ENCODE data around the gene MYZAP. TPM values are rescaled to one million over a fixed set of nuclear protein-coding genes. Genes with fewer than 3 reads are reported as not detected.
A peak's percentile ranks its signal among the peaks of the same experiment; 100 is the strongest.

The MYZAP gene
- total RNA-seq, 1 experiment from 2014 or later, result 0.63 TPM

DNA sequence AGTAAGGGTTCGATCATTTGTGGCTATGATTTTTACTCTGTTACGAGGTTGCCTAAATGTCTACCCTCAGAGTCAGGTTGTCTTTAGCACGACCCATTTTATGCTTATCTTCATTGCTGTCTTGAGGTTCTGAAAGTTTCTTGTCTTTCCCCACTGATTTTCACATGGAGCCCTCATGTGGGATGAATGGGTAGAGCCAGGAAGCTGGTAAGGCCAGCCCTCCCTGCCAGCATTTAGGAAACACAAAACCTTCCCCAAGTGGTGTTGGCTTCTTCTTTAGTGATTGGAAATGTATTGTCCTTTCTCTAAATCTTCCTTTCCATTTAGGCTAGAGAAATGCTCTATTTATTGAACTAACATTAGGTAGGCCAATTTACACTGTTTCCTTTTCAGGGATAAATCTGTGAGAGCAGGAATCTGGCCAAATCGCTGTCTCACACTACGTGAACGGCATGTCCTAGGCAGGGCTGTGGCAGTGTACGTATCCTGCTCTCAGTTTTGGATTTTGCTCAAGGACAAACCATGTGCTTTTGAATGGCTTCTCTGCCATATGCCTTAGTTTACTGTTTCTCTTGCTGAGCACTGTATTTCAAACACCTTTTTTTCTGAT, 43.7 kb downstream of the MYZAP start:
- Histone ChIP-seq H2BK15ac (ENCODE audit: low read depth, low read length) (no peak overlapping the region), H3K79me1 (ENCODE audit: insufficient read depth, low read depth, low read length, poor library complexity, severe bottlenecking) (no peaks in the 10 kb centered on the region), H3K18ac (ENCODE audit: insufficient read length, low read depth, low read length) (no peak overlapping the region), H3K56ac (ENCODE audit: insufficient read length, low read depth, low read length) (no peak overlapping the region), H4K8ac (replicated peaks; ENCODE audit: insufficient read length, low read depth, low read length) (no peak overlapping the region), H3T11ph (ENCODE audit: low read length) (no peak overlapping the region), H3K4me2 (ENCODE audit: insufficient read depth, insufficient read length, low read length) (no peak overlapping the region), H3K4me1 (ENCODE audit: insufficient read depth, low read length) (no peaks in the 10 kb centered on the region), H3K9me3 (ENCODE audit: control insufficient read depth, low read depth, low read length) (no peaks in the 10 kb centered on the region), H2BK120ac (ENCODE audit: low read depth, low read length, poor library complexity, severe bottlenecking) (no peak overlapping the region), H3K4ac (ENCODE audit: low read depth, low read length) (no peak overlapping the region), H2AK5ac (ENCODE audit: insufficient read length, low read length) (no peak overlapping the region), H3K79me2 (ENCODE audit: insufficient read depth, low read length) (no peaks in the 10 kb centered on the region), H4K5ac (ENCODE audit: insufficient read length, low read depth, low read length) (no peak overlapping the region), H2BK12ac (ENCODE audit: insufficient read length, low read depth, low read length) (no peak overlapping the region), H3K23me2 (ENCODE audit: insufficient read length, low read depth, low read length, poor library complexity, severe bottlenecking) (no peaks in the 10 kb centered on the region), H2BK20ac (ENCODE audit: low read depth, low read length, poor library complexity, severe bottlenecking) (no peak overlapping the region), H2AFZ (ENCODE audit: low read length) (no peak overlapping the region), H3K27ac (ENCODE audit: insufficient read length, low read depth, low read length) (no peak overlapping the region), H4K91ac (ENCODE audit: insufficient read length, low read depth, low read length) (no peak overlapping the region), H3K27me3 (ENCODE audit: insufficient read depth, low read length) (no peaks in the 10 kb centered on the region), H2BK5ac (ENCODE audit: insufficient read length, low read length) (no peak overlapping the region), H4K20me1 (ENCODE audit: control insufficient read depth, insufficient read depth, insufficient read length) (no peaks in the 10 kb centered on the region), H3K14ac (ENCODE audit: insufficient read depth, low read length) (no peak overlapping the region), H3K23ac (ENCODE audit: insufficient read length, low read depth, low read length) (no peak overlapping the region), H3K9ac (ENCODE audit: extremely low read depth, insufficient read length, low read length) (no peak overlapping the region)
- no CpG with 5 or more reads among the region's 7 CpGs for WGBS (ENCODE audit: extremely low coverage, insufficient read length, low lambda C conversion rate)
- Mint-ChIP-seq H3K9me3 (no peaks in the 10 kb centered on the region), H3K27me3 (ENCODE audit: low read depth) (peaks cover 13% of the 10 kb centered on the region), H3K36me3 (ENCODE audit: insufficient read depth in 1 of 3, low read depth in 3 of 3) (no peaks in the 10 kb centered on the region), H3K27ac (no peak overlapping the region), H3K4me3 (no peak overlapping the region), H3K4me1 (no peaks in the 10 kb centered on the region; a peak in 1 of 4 replicates)
- DNase-seq, result no peak
- TF ChIP-seq CTCF (conservative IDR thresholded peaks at IDR 0.05), result peak; percentile 22; the same call in 1 of the 3 replicates
